HG03432 (cell line): ENCODE data around the gene LENEP.
"Not testable (repeated sequence)": the region's sequence is repeated elsewhere in the genome, so short reads cannot be mapped to it uniquely, and the experiment has no call there.

Source experiments
- ATAC-seq: cut with Tn5 transposase; IDR thresholded peaks from one replicate; pipeline ENCODE4 v1.9.1; 2021; ENCODE audit warnings: mild to moderate bottlenecking, moderate library complexity; ENCODE audit not compliant: unreplicated experiment

LENEP gene

DNA sequence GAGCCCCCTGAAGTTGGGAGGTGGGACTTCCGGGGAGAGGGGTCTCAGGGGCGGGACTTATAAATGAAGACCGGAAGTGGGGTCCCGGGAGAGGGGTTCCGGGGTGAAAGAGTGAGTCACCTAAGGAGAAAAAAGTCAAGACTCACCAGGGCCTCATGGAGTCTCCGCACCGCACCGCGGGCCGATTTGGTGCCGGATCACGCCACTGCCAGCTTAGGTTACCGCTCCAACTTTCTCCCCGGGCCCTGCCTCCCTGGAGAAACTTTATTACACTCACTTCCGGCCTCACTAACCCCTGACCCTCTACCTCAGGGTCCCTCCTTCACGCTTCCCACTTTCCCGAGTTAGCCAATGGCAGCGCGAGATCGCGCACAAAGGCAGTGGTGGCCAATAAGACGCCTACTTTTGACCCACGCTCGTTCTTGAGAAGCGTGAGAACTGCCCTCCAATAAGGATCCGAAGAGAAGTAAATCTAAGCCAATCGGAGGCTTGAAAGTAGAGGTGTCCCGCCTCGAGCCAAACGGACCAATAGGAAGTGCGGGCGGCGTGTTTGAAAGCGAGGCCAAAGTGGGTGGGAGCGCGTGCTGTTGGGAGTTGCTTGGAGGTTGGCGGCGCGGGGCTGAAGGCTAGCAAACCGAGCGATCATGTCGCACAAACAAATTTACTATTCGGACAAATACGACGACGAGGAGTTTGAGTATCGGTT lies 19.1 kb upstream of the LENEP start, which contains the start of gene CKS1B:
TSS of gene CKS1B (plus strand) at position 580 of the 706 bp plus-strand sequence. CDS start at position 645, 65 bp downstream.
- peak; percentile 73 for ATAC-seq

GRCh38 chr1:154974808-154975408 lies 18.5 kb upstream of the LENEP start:
- peak; percentile 47 for ATAC-seq

GRCh38 chr1:154975409-154976059 lies 17.9 kb upstream of the LENEP start:
- no peak for ATAC-seq

GRCh38 chr1:154977762-154978161 lies 15.6 kb upstream of the LENEP start:
- not testable (repeated sequence) for ATAC-seq

DNA sequence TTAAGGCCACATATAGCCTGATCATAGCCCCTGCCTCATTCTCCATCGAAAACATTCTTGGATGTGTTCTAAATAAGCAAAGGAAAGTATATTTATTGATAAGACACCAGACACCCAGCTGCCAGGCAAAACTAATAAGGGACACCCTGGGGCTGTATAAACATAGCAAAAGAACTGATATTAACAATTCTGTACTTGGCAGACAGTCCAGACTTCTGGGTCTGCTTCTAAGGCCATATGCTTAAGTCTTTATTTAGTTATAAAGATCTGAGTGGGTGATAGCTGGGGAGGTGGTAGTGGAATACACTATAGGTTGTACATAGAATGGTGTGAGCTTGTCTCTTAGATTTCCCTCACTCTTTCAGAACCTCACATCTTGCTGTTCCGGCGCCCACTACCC lies 15.0 kb upstream of the LENEP start:
- no peak for ATAC-seq

DNA sequence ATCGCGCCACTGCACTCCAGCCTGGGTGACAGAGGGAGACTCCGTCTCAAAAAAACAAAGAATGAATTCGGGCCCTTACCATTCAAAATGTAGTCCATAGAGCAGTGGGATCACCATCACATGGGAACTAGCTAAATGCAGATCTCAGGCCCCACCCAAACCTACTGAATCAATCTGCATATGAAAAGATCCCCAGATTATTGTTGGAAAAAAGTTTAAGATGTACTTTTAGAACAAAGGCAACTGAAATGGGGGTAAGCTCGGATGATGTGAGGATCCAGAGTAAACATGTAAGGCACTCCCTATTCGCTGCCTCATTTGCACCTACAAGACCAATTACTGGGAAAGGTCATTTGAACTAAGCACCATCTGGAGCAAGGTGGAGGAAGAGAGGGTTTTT lies 11.0 kb upstream of the LENEP start:
- ATAC-seq: no peak

GRCh38 chr1:154982897-154983648 lies 10.3 kb upstream of the LENEP start, which contains the start of gene FLAD1:
FLAD1 (plus strand) TSS chr1:154983344; CDS start chr1:154983695, 351 bp downstream.
- peak; percentile 96 for ATAC-seq

DNA sequence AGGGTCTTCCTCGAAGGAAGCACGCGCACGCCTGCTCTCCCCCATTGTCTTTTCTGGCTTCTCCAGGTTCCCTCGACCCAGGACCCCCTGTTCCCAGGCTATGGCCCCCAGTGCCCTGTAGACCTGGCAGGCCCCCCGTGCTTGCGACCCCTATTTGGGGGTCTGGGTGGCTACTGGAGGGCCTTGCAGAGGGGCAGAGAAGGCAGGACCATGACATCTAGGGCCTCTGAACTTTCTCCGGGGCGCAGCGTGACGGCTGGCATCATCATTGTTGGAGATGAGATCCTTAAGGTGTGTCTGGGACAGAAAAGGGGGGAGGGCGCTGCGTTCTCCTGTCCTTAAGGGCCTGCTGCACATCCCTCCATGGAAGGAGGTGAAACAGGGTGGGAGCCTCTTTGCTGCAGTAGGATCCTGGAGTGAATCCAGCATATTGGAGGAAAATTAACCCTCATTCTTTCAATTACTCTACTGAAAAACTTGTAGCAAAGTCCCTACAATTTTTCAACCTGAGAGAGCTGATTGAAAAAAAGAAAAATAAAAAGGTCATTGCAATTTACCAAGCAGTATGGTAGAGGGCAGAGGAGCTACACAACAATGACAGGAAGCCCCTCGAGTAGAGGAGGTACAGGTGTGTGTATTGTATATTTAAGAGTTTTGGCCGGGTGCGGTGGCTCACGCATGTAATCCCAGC lies 9.5 kb upstream of the LENEP start:
- no peak for ATAC-seq

DNA sequence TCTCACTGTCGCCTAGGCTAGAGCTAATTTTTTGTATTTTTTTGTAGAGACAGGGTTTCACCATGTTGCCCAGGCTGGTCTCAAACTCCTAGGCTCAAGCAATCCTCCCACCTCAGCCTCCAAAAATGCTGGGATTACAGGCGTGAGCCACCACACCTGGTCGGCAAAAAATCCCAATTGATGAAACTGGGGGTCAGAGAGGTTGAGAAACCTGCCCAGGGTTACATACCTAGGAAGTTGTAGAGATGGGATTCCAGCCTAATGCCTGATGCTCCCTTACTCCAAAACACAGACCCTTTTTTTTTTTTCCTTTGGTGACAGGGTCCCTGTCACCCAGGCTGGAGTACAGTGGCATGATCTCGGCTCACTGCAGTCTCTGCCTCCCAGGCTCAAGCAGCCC lies 6.7 kb upstream of the LENEP start:
- ATAC-seq: not testable (repeated sequence)

GRCh38 chr1:154987326-154987725 lies 6.1 kb upstream of the LENEP start:
- no peak for ATAC-seq

DNA sequence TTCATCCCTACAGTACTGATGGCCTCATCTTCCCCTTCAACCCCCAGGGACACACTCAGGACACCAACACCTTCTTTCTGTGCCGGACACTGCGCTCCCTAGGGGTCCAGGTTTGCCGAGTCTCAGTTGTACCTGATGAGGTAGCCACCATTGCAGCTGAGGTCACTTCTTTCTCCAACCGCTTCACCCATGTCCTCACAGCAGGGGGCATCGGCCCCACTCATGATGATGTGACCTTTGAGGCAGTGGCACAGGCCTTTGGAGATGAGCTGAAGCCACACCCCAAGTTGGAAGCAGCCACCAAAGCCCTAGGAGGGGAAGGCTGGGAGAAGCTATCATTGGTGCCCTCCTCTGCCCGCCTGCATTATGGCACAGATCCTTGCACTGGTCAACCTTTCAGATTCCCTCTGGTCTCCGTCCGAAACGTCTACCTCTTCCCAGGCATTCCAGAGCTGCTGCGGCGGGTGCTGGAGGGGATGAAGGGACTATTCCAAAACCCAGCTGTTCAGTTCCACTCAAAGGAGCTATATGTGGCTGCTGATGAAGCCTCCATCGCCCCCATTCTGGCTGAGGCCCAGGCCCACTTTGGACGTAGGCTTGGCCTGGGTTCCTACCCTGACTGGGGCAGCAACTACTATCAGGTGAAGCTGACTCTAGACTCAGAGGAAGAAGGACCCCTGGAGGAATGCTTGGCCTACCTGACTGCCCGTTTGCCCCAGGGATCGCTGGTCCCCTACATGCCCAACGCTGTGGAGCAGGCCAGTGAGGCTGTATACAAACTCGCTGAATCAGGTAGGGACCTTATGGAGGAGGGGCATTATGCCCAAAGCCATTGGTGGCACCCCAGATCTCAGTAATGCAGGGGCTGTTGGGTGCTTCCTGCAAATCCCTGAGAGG lies 5.1 kb upstream of the LENEP start:
- ATAC-seq: no peak

- ATAC-seq: no peak
Measured at GRCh38 chr1:154989195-154989860, 4.1 kb upstream of the LENEP start.

GRCh38 chr1:154990276-154990675 lies 3.1 kb upstream of the LENEP start:
- ATAC-seq: no peak

- no peak for ATAC-seq
Measured at GRCh38 chr1:154992721-154993571, 440 bp upstream of the LENEP start.

DNA sequence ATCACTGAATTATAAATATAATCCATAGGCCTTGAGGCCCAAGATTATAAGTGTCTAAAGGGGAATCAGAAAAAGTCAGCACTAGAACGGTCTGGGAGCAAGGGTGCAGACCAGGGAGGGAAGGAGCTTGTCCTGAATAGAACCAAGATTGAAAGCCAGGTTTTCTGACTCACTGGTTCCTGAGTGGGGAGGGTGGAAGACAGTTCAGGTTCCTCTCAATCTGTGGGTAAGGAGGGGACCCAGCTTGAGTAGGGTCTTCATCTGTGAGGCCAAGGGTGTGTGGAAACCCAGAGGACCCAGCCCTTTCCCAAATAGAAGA lies 842 bp downstream of the LENEP start:
- no peak for ATAC-seq

DNA sequence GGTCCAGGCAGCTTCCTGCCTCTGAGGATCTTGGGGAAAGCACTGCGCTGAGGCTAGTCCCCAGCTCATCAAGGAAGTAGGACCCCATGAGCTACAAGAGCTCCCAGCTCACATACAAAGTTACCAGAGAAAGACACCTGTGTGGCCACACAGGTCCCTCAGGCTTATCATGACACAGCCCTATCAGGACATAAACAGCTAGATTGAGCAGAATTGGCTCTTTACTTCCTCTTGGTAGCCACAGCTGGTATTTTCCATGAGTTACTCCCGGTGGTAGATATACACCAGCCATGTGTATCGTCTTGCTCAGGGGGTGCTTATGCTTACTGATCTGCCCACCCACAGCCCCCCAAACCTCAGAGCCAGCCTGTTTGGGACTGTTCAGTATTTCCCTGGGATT lies 1.2 kb downstream of the LENEP start:
- no peak for ATAC-seq

DNA sequence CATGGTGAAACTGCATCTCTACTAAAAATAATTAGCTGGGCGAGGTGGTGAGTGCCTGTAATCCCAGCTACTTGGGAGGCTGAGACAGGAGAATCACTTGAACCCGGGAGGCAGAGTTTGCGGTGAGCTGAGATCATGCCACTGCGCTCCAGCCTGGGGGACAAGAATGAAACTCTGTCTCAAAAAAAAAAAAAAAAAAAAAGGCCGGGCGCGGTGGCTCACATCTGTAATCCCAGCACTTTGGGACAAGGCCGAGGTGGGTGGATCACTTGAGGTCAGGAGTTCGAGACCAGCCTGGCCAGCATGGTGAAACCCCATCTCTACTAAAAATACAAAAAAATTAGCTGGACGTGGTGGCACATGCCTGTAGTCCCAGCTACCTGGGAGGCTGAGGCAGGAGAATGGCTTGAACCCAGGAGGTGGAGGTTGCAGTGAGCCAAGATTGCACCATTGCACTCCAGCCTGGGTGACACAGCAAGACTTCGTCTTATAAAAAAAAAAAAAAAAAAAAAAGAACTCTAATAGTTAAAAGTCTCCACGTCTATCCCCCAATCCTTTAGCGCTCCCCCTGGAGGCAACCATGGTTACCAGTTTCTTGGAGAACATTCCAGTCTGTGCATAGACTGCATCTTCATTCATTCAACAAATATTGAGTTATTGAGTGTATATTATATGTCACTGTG lies 2.1 kb downstream of the LENEP start:
- not testable (repeated sequence) for ATAC-seq
